MM.1S (cell line): Measurements from ENCODE around the gene ASB2.

Experiments
- DNase-seq: peaks from one replicate; pipeline ENCODE4 v3.0.0-alpha.2; 2015
- H2AFZ ChIP-seq: fragments of 300-600 bp; sonication (generic); 2 replicates; pipeline ENCODE4 v1.6.0; 2016; ENCODE audit warnings: antibody characterized with exemption, low read length
- H3F3A ChIP-seq: fragments of 300-600 bp; sonication (generic); 2 replicates; pipeline ENCODE4 v1.6.1; 2016; ENCODE audit warnings: mild to moderate bottlenecking, antibody characterized with exemption, low read length, moderate library complexity, mixed read lengths; ENCODE audit not compliant: insufficient read depth
- H3K27ac ChIP-seq: fragments of 300-600 bp; sonication (generic); 2 replicates; pipeline ENCODE4 v1.5.1; 2016; ENCODE audit warnings: mild to moderate bottlenecking, low read length
- H3K27me3 ChIP-seq: fragments of 300-600 bp; sonication (generic); replicated peaks from 2 replicates; pipeline ENCODE4 v1.6.0; 2016; ENCODE audit warnings: low read length; ENCODE audit not compliant: insufficient read depth
- H3K36me3 ChIP-seq: fragments of 300-600 bp; sonication (generic); replicated peaks from 2 replicates; pipeline ENCODE4 v1.6.1; 2016; ENCODE audit warnings: mild to moderate bottlenecking, low read length, mixed read lengths; ENCODE audit not compliant: insufficient read depth
- H3K4me1 ChIP-seq: fragments of 300-600 bp; sonication (generic); 2 replicates; pipeline ENCODE4 v1.6.1; 2016; ENCODE audit warnings: low read length, mixed read lengths
- H3K4me2 ChIP-seq: fragments of 300-600 bp; sonication (generic); 2 replicates; pipeline ENCODE4 v1.6.0; 2016; ENCODE audit warnings: low read depth, low read length
- H3K4me3 ChIP-seq: fragments of 300-600 bp; sonication (generic); 2 replicates; pipeline ENCODE4 v1.5.1; 2016; ENCODE audit warnings: low read length, mixed read lengths
- H3K79me2 ChIP-seq: fragments of 300-600 bp; sonication (generic); 2 replicates; pipeline ENCODE4 v1.6.1; 2016; ENCODE audit warnings: mixed run types, low read length, mixed read lengths
- H3K9ac ChIP-seq: fragments of 300-600 bp; sonication (generic); 2 replicates; pipeline ENCODE4 v1.6.1; 2016; ENCODE audit warnings: low read length, mixed read lengths
- H3K9me2 ChIP-seq: fragments of 300-600 bp; sonication (generic); replicated peaks from 2 replicates; pipeline ENCODE4 v1.6.1; 2016; ENCODE audit warnings: mild to moderate bottlenecking, low read length, mixed read lengths; ENCODE audit not compliant: insufficient read depth
- H3K9me3 ChIP-seq: fragments of 300-600 bp; sonication (generic); replicated peaks from 2 replicates; pipeline ENCODE4 v1.6.1; 2016; ENCODE audit warnings: mild to moderate bottlenecking, low read length, mixed read lengths; ENCODE audit not compliant: insufficient read depth
- H4K20me1 ChIP-seq: fragments of 300-600 bp; sonication (generic); 2 replicates; pipeline ENCODE4 v1.6.1; 2016; ENCODE audit warnings: mild to moderate bottlenecking, low read length, moderate library complexity, mixed read lengths; ENCODE audit not compliant: insufficient read depth
- EZH2 ChIP-seq: fragments of 300-600 bp; sonication (generic); optimal IDR thresholded peaks from 2 replicates; pipeline ENCODE3; 2017; ENCODE audit warnings: low read depth, mild to moderate bottlenecking, antibody characterized with exemption, low read length, mixed read lengths
- EZH2phosphoT487 ChIP-seq: fragments of 300-600 bp; sonication (generic); IDR thresholded peaks from 2 replicates; pipeline ENCODE4 v1.6.1; 2018; ENCODE audit warnings: antibody characterized with exemption, low read length
- TF ChIP-seq, protein P1 (sequence below): fragments of 300-600 bp; sonication (generic); IDR thresholded peaks from 2 replicates; pipeline ENCODE4 v1.5.1; 2016; ENCODE audit warnings: antibody characterized with exemption, low read length, mixed read lengths

ASB2 gene

DNA sequence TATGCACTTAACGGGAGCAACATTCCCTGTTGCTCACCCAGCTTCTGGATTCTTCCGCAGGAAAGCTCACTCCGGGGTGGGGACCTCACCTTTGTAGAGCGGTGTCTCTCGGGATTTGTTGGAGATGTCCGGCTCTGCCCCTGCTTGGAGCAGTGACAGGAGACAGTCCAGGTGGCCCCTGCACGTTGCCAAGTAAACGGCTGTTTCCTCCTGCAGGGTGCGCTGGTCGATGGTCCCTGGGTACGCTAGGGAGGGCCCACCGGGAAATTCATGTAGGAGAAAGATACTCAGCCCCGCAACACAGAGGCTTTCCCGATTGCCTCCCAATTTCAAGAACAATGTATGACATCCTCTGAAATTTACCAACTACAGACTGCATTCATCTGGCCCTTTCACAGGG, 23.1 kb downstream of the ASB2 start:
- TF ChIP-seq EZH2phosphoT487 = no peak
- H3F3A ChIP-seq = no peaks in the 10 kb centered on the region
- H3K4me3 ChIP-seq = no peak overlapping the region
- H2AFZ ChIP-seq = no peak overlapping the region
- H3K36me3 ChIP-seq = no peaks in the 10 kb centered on the region
- no peak overlapping the region for H3K27ac ChIP-seq
- H3K79me2 ChIP-seq = no peaks in the 10 kb centered on the region
- no peaks in the 10 kb centered on the region for H3K27me3 ChIP-seq
- no peak for DNase-seq
- H3K4me2 ChIP-seq = no peak overlapping the region
- no peaks in the 10 kb centered on the region for H3K9me3 ChIP-seq
- H3K9ac ChIP-seq = no peak overlapping the region
- peaks cover 20% of the 10 kb centered on the region for H3K4me1 ChIP-seq
- no peaks in the 10 kb centered on the region for H3K9me2 ChIP-seq
- H4K20me1 ChIP-seq = no peaks in the 10 kb centered on the region

DNA sequence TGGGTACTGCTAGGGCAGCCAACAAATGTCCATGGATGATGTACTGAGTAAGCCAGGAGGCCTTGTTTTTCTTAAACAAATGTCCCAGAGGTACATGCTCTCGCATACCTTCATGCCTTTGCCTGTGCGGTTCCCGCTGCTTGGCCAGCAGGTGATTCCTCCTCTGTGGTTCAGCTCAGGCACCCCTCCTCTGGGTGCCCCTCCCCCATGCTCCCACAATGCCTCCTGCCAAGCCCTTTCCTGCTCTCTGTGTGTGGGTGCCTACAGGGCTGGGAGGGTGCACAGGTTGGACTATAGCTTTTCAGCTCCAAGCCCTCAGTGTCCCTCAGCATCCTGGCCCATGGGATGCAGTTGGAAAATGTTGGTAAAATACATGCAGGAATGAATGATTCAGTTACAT, 23.5 kb downstream of the ASB2 start:
- Histone ChIP-seq H3K4me2 (no peak overlapping the region), H3K9me2 (no peaks in the 10 kb centered on the region), H3K27me3 (no peaks in the 10 kb centered on the region), H3K4me3 (no peak overlapping the region), H3K27ac (no peak overlapping the region), H2AFZ (no peak overlapping the region), H3K4me1 (peaks cover 15% of the 10 kb centered on the region), H3K36me3 (no peaks in the 10 kb centered on the region), H3K9me3 (no peaks in the 10 kb centered on the region), H4K20me1 (no peaks in the 10 kb centered on the region), H3K9ac (no peak overlapping the region), H3F3A (no peaks in the 10 kb centered on the region), H3K79me2 (no peaks in the 10 kb centered on the region)
- DNase-seq = no peak
- TF ChIP-seq EZH2 (no peak), EZH2phosphoT487 (no peak)
- TF ChIP-seq, protein P1, sequence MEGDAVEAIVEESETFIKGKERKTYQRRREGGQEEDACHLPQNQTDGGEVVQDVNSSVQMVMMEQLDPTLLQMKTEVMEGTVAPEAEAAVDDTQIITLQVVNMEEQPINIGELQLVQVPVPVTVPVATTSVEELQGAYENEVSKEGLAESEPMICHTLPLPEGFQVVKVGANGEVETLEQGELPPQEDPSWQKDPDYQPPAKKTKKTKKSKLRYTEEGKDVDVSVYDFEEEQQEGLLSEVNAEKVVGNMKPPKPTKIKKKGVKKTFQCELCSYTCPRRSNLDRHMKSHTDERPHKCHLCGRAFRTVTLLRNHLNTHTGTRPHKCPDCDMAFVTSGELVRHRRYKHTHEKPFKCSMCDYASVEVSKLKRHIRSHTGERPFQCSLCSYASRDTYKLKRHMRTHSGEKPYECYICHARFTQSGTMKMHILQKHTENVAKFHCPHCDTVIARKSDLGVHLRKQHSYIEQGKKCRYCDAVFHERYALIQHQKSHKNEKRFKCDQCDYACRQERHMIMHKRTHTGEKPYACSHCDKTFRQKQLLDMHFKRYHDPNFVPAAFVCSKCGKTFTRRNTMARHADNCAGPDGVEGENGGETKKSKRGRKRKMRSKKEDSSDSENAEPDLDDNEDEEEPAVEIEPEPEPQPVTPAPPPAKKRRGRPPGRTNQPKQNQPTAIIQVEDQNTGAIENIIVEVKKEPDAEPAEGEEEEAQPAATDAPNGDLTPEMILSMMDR = no peak

DNA sequence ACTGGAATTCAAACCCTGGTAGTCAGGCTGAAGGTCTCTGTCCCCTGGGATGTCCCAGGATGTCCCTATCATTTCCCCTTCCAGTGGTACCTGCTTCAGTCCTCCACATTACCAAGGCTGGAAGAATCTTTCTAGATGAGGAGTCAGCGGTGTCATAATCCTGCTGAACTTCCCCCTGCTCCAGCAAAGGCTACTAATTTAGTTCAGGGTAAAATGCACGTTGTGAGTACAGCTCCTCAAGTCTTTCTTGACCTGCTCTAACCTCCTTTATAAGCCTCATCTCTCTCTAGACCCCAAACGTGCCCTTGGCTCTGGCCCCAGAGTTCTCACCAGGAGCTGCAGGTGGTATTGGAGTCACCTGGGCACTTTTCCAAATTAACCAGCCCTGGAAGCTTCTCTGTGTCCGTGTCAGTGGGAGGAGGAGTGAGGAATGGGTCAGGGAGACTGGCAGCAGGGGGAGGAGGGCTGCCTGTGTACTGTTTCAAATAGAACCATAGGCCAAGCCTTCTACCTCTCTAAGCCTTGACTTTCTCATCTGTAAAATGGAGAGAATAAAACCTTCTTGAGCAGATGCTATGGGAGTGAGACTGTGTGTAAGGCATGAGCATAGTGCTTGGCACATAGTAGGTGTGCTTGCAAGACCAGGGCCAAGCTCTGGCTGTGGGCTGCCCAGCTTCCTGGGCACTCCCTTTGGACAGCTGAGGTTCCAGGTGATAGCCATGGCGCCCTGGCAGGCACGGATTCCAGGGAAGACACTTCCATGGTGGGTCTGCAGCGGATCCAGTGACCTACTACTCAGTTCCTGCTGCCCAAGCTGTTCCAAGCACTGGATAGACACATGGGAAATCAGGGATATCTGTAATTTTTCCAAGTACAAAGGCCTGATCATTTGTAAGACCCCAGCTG, 24.5 kb downstream of the ASB2 start:
- Histone ChIP-seq H3K4me3 (no peak overlapping the region), H3K36me3 (no peaks in the 10 kb centered on the region), H4K20me1 (no peaks in the 10 kb centered on the region), H3K27ac (no peak overlapping the region), H3K9me2 (no peaks in the 10 kb centered on the region), H3K9me3 (no peaks in the 10 kb centered on the region), H3F3A (no peaks in the 10 kb centered on the region), H3K9ac (no peak overlapping the region), H3K4me2 (no peak overlapping the region), H3K79me2 (no peaks in the 10 kb centered on the region), H2AFZ (no peak overlapping the region), H3K27me3 (no peaks in the 10 kb centered on the region), H3K4me1 (peaks cover 7% of the 10 kb centered on the region; the same call in 1 of the 2 replicates)
- no peak for DNase-seq
- no peak for TF ChIP-seq EZH2
- TF ChIP-seq, protein P1 = no peak
- no peak for TF ChIP-seq EZH2phosphoT487
